Measurements from ENCODE around the gene RBMS2. TPM values are rescaled to one million over a fixed set of nuclear protein-coding genes. Genes with fewer than 3 reads are reported as not detected.

RBMS2 gene
- polyA plus RNA-seq, 3 donors = 36.9 to 47.4 (median 41.8) TPM

GRCh38 chr12:56626701-56627100 lies 105.1 kb downstream of the RBMS2 start:
- no peak for DNase-seq

- DNase-seq = no peak
These were observed 107.2 kb downstream of the RBMS2 start for GRCh38 chr12:56628671-56629458.

DNA sequence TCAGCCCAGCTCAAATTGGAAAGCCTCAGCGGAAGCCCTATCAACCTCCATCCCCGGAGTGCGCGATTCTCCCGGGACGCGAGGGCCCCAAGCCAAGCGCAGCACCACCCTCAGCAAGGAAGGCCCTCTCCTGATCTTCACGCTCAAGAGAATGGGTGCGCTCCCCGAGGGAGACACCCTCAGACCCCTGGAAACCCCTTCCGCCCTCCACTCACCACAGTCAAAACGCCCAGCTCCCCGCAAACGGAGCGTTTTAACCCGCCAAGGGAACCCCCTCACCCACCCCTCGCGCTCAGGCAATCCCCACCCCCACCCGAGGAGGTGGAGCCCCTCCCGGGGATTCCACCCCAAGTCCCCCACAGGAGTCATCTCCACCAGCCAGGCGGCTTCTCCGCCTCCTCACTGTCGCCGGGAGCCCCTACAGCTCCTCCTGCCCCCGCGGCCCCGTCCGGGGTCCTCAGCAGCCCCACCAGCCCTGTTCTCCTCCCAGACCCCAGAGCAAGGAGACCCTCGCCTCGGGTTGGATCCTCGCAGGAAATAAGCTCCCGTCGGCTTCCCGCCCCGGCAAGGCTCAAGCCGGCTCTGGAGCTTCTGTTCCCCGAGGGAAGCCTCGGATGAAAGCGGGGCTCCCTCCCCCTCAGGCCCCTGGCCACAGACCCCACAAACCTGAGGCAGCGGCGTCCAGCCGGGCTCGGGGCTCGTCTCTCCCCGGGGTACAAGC lies 108.0 kb downstream of the RBMS2 start:
- DNase-seq = no peak

DNA sequence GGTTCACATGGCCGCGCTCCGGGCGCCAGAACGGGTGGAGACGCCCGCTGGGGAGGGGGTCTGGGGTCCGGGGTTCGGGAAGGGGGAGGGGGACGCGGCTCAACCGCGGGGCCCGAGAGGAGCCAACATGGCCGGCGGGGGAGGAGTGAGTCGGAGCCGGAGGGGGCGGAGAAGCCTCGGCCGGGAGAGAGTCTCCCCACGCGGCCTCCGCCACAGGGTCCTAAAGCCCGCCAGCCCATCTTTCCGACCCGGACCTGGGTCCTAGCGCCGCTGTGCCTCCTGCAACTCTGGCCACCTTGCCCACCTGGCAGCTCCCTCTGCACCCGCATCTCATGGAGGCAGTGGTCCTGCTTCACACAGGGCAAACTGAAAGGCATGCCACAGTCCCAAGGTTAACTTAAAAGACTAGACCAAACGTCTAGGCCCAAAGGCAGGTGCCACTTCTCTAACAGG lies 108.6 kb downstream of the RBMS2 start, which contains the start of gene BAZ2A:
BAZ2A (minus strand) TSS at position 147 of the 453 bp plus-strand sequence. CDS start 12,796 bp downstream, outside the sequence.
- DNase-seq = peak; percentile 91

GRCh38 chr12:56631790-56632700 lies 110.4 kb downstream of the RBMS2 start:
- DNase-seq = no peak

DNA sequence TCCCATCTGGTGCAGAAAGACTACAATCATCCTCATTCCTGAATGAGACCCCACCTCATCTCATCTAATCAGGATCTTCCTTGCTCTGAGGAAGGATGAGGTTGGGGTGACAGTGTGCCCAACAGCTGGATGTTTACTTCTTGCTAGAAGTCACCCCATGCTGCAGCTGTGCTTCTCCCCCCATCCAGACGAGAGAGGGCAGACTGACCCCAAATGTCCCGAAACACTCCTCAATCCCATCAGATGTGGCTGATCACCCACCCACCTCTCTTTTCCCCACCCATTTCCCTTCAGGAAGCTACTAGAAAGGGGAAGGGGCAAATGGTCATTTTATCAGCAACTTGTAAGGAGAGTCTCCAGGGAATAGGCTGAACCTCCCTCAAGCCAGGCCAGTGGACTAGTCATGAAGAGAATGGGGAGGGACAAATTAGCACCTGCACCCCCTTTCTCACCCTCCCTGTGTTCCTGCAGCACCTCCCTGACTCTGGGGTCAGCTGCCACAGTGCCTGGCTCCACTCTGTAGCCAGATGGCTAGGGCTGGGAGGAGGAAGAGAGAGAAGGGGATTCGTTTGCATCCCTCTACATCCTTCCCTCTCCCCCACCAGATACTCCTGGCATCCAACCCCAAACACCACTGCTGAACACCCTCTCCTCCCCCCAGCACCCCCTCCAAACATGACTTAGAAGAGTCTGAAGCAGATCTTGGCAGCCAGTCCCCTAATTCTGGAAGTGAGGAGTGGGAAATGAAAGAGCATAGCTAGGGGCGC lies 111.3 kb downstream of the RBMS2 start:
- DNase-seq = no peak

GRCh38 chr12:56633468-56634241 lies 112.0 kb downstream of the RBMS2 start:
- no peak for DNase-seq

GRCh38 chr12:56634242-56634836 lies 112.7 kb downstream of the RBMS2 start:
- no peak for DNase-seq

GRCh38 chr12:56634837-56635791 lies 113.5 kb downstream of the RBMS2 start:
- DNase-seq = no peak

DNA sequence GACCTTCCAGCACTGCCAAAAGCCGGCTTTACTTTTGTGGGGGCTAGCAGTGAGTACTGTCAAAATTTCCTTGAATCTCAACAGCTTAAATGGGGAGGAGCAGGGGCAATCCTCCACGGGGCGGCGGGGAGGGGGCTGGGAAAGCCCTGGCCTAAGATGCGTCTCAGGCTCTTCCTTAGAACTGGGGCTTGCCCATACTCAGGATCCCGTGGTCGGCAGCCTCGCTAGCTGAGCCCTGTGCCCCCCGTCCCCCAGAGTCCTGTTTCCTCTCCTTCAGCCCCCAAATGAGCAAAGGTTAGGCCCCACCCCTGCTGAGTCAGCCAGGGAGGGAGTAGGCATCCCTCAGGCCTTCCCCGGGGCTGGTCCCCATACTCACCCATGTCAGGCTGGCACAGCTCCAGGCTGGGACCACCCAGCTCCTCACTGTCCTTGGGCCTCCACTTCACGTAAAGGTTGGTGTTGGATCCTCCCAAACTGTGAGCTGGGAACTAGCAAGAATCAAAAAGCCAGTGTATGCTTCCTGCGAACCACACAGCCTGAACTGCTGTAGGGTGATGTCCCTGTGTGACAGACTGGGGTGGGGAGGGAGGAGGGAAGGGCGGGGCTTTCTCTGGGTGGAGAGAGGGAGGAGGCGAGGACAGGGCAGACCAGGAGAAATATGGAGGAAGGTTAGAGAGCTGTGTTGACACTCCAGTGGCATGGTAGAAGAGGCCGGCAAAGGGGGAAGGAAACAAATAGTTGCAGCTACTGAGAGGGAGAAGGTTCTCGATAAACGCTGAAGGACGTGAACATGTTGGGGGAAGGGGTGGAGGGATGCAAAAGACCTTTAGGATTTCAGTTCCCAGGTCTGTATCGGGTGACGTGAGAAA lies 114.4 kb downstream of the RBMS2 start:
- peak; percentile 88 for DNase-seq

DNA sequence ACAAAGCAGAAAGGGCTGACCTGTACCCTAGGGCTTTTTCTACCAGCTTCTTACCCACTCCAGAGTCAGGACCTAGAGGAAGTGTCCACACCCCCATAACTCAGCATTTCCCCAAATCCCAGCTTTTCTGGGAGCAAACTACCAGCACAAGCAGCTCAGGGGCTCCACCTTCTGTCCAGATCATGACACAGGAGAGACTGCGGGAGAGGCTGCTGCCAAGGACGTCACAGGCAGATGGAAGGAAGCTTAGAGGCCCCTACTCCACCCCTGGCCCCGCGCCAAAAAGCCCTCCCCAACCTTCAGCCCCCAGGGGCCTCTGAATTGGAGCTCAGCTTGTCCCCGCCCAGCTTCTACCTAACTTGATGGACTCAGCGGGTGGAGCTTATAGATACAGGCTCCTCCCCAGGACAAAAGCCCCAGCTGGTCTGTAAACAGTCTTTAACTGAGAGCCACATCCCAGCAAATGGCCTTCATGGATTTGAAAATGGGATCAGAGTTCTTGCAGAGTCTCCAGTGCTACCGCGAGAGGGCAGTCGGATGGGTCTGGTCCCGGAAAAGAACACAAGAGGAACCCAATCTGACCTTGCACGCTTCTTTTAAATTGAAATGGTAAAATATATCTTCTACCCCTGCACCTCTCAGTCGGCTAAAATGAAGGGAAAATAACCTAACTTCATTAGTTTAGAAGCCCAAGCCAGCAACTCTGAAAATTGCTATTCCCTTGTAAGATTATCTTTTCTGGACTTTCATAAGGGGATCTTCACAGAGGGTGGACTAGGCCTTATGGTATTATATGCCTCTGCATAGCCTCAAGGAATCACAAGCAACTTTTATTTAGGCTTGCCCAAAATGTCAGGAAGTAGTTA lies 115.3 kb downstream of the RBMS2 start:
- peak; percentile 99 for DNase-seq

DNA sequence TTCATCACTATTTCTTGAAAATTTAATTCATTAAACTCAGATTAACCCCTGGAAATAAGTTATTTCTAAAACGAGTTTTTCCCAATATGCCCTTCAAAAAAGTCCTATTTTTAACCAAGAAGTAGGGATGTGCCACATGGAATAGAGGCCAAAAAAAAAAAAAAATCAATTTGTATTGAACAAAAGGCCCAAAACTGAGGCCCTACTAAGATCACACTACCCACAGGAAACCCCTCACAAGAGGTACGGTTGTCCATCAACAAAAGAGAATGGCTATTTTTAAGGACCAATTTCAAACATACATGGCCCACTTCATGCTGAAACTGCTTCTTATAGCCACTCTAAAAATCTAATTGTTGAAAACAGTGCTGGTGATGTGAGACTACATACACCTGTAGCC lies 116.0 kb downstream of the RBMS2 start:
- no peak for DNase-seq

DNA sequence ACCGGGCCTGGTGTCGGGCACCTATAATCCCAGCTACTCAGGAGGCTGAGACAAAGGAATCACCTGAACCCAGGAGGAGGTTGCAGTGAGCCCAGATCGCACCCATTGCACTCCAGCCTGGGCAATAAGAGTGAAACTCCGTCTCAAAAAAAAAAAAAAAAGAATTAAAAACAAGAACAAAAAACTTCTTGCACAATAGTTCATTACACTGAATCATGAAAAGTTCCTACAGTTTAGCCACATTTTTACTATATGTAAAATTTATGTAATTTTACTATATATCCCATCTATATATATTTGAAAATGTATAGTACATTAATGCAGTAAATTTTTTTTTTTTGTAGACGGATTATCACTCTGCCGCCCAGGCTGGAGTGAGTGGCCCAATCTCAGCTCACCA lies 119.6 kb downstream of the RBMS2 start:
- DNase-seq = no peak

DNA sequence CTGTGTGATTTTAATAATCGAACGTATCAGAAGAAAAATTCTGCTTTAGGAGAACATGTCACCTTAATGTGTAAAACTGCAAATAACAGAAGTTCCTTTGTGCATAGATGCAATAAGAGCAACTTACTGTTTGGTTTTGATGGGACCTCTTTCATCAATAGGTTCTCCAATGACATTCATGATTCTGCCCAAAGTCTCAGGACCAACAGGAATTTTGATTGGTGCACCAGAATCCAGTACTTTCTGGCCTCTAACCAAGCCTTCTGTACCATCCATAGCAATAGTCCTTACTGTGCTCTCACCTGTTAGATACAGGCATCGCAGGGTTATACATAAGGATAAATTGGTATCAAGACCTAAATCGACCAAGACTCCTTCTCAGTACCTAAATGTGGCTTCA lies 123.0 kb downstream of the RBMS2 start:
- DNase-seq = no peak

DNA sequence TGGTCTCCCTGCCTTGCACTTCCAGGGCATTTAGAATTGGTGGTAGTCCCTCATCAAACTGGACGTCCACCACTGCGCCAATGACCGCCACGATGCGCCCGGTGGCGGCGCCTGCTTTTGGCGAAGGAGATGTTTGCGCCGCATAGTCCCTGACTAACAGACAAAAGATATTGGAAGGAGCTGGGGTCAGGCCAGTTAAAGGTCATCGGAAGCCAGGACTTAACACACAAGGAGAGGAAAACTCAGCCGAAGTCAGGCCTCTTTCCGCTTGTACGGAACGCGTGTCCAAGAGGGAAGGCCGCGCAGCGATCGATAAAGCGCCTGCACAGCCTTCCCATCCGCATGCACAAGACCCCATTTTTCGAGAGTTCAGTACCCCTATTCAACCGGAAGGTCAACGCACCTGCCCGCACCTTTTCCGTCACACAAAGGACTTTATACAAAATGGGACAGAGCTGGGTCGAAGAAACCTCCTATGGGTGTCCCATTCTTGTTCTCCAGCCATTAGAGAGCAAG lies 123.6 kb downstream of the RBMS2 start:
- no peak for DNase-seq
